HepG2 (cell line): Measurements from ENCODE around the gene FUT1. TPM values are rescaled to one million over a fixed set of nuclear protein-coding genes. Genes with fewer than 3 reads are reported as not detected.

Experiments
- ARID4A ChIP-seq: sonication (generic); formaldehyde crosslinking; IDR thresholded peaks from 2 replicates; pipeline ENCODE4 v1.5.0; 2020; ENCODE audit warnings: mild to moderate bottlenecking, missing genetic modification reagents, borderline replicate concordance
- ELF1 ChIP-seq: sonication (generic); formaldehyde crosslinking; IDR thresholded peaks from 2 replicates; pipeline ENCODE4 v1.4.0; 2020; ENCODE audit warnings: missing genetic modification reagents
- HDAC1 ChIP-seq: sonication (generic); formaldehyde crosslinking; IDR thresholded peaks from 2 replicates; pipeline ENCODE4 v1.5.1; 2020; ENCODE audit warnings: mild to moderate bottlenecking, missing genetic modification reagents
- HDAC2 ChIP-seq: sonication (generic); formaldehyde crosslinking; IDR thresholded peaks from 2 replicates; pipeline ENCODE4 v1.4.0; 2020; ENCODE audit warnings: missing genetic modification reagents
- KDM2A ChIP-seq: sonication (generic); formaldehyde crosslinking; IDR thresholded peaks from 2 replicates; pipeline ENCODE4 v1.4.0; 2020; ENCODE audit warnings: low read depth, missing genetic modification reagents, borderline replicate concordance
- NBN ChIP-seq: fragments of 450-650 bp; conservative IDR thresholded peaks from 2 replicates; pipeline ENCODE4 v1.6.1; 2017
- SIX1 ChIP-seq: sonication (generic); formaldehyde crosslinking; IDR thresholded peaks from 2 replicates; pipeline ENCODE4 v1.4.0; 2020; ENCODE audit warnings: missing genetic modification reagents, borderline replicate concordance
- SMARCC2 ChIP-seq: fragments of 450-650 bp; IDR thresholded peaks from 2 replicates; pipeline ENCODE4 v1.6.1; 2017; ENCODE audit warnings: antibody characterized with exemption, mild to moderate bottlenecking
- SRSF9 ChIP-seq: fragments of 200-400 bp; formaldehyde crosslinking; IDR thresholded peaks from 2 replicates; pipeline ENCODE4 v1.6.1; 2018; ENCODE audit warnings: borderline replicate concordance, mild to moderate bottlenecking, low read depth, low read length; ENCODE audit not compliant: insufficient read depth, poor library complexity, severe bottlenecking
- ZNF383 ChIP-seq: sonication (generic); formaldehyde crosslinking; IDR thresholded peaks from 2 replicates; pipeline ENCODE4 v1.4.0; 2020; ENCODE audit warnings: missing genetic modification reagents, mild to moderate bottlenecking, borderline replicate concordance
- ZNF850 ChIP-seq: sonication (generic); formaldehyde crosslinking; conservative IDR thresholded peaks from 2 replicates; pipeline ENCODE4 v1.9.0; 2021; ENCODE audit warnings: mild to moderate bottlenecking, missing genetic modification reagents
- polyA plus RNA-seq, 8 experiments: library from polyadenylated mRNA; depleted of rRNA in 3 of 8; stranded (reverse) in 7 of 8; unstranded in 1 of 8; fragments of >200 nt; fragmentation: Illumina TruSeq in 4 of 8; extraction: Trizol in 4 of 8; gene quantifications; 2 replicates each; pipeline versions ENCODE4 v1.2.1 to v1.2.3, GENCODE V29; 2011 to 2016; ENCODE audit warnings: low read depth in 4 of 8, missing spikeins in 1 of 8, mixed read lengths in 1 of 8; ENCODE audit not compliant: insufficient read depth in 1 of 8
- total RNA-seq, 5 experiments: library from RNA; depleted of rRNA; stranded (reverse); fragments of >200 nt; fragmentation: Illumina TruSeq; extraction: Trizol; gene quantifications; 2 replicates each; pipeline ENCODE4 v1.2.3, GENCODE V29; 2016; ENCODE audit warnings: low read depth in 1 of 5
- TF ChIP-seq, protein P1 (sequence below): sonication (generic); formaldehyde crosslinking; IDR thresholded peaks from 2 replicates; pipeline ENCODE4 v1.5.1; 2020; ENCODE audit warnings: mild to moderate bottlenecking, missing genetic modification reagents, borderline replicate concordance
- TF ChIP-seq, protein P2 (sequence below): IDR thresholded peaks from 2 replicates; pipeline ENCODE4 v1.6.1; 2018; ENCODE audit warnings: missing genetic modification reagents
- TF ChIP-seq, protein P3 (sequence below): IDR thresholded peaks from 2 replicates; pipeline ENCODE4 v1.6.1; 2016

FUT1 gene
- total and polyA plus RNA-seq, 2 of the 13 experiments (the other 11 are each of a cell fraction or from before 2014, with no cell fraction given), result 0.07 to 1.1 TPM

- no peak for TF ChIP-seq ZNF383
- no peak for TF ChIP-seq SRSF9
- TF ChIP-seq HDAC1 (CRISPR knock-in tag), result peak; percentile 76
- TF ChIP-seq ARID4A (CRISPR knock-in tag), result peak; percentile 50; the same call in 1 of the 2 replicates
- TF ChIP-seq ZNF850 (CRISPR knock-in tag), result no peak
- TF ChIP-seq, protein P1, sequence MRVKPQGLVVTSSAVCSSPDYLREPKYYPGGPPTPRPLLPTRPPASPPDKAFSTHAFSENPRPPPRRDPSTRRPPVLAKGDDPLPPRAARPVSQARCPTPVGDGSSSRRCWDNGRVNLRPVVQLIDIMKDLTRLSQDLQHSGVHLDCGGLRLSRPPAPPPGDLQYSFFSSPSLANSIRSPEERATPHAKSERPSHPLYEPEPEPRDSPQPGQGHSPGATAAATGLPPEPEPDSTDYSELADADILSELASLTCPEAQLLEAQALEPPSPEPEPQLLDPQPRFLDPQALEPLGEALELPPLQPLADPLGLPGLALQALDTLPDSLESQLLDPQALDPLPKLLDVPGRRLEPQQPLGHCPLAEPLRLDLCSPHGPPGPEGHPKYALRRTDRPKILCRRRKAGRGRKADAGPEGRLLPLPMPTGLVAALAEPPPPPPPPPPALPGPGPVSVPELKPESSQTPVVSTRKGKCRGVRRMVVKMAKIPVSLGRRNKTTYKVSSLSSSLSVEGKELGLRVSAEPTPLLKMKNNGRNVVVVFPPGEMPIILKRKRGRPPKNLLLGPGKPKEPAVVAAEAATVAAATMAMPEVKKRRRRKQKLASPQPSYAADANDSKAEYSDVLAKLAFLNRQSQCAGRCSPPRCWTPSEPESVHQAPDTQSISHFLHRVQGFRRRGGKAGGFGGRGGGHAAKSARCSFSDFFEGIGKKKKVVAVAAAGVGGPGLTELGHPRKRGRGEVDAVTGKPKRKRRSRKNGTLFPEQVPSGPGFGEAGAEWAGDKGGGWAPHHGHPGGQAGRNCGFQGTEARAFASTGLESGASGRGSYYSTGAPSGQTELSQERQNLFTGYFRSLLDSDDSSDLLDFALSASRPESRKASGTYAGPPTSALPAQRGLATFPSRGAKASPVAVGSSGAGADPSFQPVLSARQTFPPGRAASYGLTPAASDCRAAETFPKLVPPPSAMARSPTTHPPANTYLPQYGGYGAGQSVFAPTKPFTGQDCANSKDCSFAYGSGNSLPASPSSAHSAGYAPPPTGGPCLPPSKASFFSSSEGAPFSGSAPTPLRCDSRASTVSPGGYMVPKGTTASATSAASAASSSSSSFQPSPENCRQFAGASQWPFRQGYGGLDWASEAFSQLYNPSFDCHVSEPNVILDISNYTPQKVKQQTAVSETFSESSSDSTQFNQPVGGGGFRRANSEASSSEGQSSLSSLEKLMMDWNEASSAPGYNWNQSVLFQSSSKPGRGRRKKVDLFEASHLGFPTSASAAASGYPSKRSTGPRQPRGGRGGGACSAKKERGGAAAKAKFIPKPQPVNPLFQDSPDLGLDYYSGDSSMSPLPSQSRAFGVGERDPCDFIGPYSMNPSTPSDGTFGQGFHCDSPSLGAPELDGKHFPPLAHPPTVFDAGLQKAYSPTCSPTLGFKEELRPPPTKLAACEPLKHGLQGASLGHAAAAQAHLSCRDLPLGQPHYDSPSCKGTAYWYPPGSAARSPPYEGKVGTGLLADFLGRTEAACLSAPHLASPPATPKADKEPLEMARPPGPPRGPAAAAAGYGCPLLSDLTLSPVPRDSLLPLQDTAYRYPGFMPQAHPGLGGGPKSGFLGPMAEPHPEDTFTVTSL (CRISPR knock-in tag), result no peak
- no peak for TF ChIP-seq NBN
- peak; percentile 82 for TF ChIP-seq ELF1
- no peak for TF ChIP-seq SIX1 (CRISPR knock-in tag)
- TF ChIP-seq, protein P2, sequence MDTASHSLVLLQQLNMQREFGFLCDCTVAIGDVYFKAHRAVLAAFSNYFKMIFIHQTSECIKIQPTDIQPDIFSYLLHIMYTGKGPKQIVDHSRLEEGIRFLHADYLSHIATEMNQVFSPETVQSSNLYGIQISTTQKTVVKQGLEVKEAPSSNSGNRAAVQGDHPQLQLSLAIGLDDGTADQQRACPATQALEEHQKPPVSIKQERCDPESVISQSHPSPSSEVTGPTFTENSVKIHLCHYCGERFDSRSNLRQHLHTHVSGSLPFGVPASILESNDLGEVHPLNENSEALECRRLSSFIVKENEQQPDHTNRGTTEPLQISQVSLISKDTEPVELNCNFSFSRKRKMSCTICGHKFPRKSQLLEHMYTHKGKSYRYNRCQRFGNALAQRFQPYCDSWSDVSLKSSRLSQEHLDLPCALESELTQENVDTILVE (CRISPR knock-in tag), result peak; percentile 59; the same call in 1 of the 2 replicates
- TF ChIP-seq KDM2A, result peak; percentile 58; the same call in 1 of the 2 replicates
- peak; percentile 60; the same call in 1 of the 2 replicates for TF ChIP-seq HDAC2 (CRISPR knock-in tag)
- TF ChIP-seq SMARCC2, result no peak
- TF ChIP-seq, protein P3, sequence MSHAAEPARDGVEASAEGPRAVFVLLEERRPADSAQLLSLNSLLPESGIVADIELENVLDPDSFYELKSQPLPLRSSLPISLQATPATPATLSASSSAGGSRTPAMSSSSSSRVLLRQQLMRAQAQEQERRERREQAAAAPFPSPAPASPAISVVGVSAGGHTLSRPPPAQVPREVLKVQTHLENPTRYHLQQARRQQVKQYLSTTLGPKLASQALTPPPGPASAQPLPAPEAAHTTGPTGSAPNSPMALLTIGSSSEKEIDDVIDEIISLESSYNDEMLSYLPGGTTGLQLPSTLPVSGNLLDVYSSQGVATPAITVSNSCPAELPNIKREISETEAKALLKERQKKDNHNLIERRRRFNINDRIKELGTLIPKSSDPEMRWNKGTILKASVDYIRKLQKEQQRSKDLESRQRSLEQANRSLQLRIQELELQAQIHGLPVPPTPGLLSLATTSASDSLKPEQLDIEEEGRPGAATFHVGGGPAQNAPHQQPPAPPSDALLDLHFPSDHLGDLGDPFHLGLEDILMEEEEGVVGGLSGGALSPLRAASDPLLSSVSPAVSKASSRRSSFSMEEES (CRISPR knock-in tag), result peak; percentile 64
These were observed 31.7 kb downstream of the FUT1 start (continued) for GRCh38 chr19:48720613-48721296.
